ENCODE measurements around the gene CFL1.

CFL1 gene

GRCh38 chr11:65869643-65870306 lies 11.8 kb upstream of the CFL1 start:
- no peak for DNase-seq

GRCh38 chr11:65868907-65869306 lies 10.9 kb upstream of the CFL1 start:
- DNase-seq: no peak

GRCh38 chr11:65868076-65868667 lies 10.2 kb upstream of the CFL1 start:
- no peak for DNase-seq

- no peak for DNase-seq
These were observed 9.5 kb upstream of the CFL1 start for GRCh38 chr11:65867284-65868071.

- no peak for DNase-seq
These were observed 8.7 kb upstream of the CFL1 start for GRCh38 chr11:65866509-65867283.

- DNase-seq: no peak
These were observed 7.7 kb upstream of the CFL1 start for GRCh38 chr11:65865550-65866172.

- DNase-seq: no peak
These were observed 6.9 kb upstream of the CFL1 start for GRCh38 chr11:65864706-65865471.

GRCh38 chr11:65863889-65864705 lies 6.1 kb upstream of the CFL1 start:
- no peak for DNase-seq

- DNase-seq: no peak
These were observed 5.2 kb upstream of the CFL1 start for GRCh38 chr11:65862941-65863888.

- DNase-seq: no peak
These were observed 4.3 kb upstream of the CFL1 start for GRCh38 chr11:65862191-65862735.

- DNase-seq: no peak
These were observed 3.7 kb upstream of the CFL1 start for GRCh38 chr11:65861533-65862183.

- DNase-seq: no peak
These were observed 3.2 kb upstream of the CFL1 start for GRCh38 chr11:65861165-65861505.

- peak; percentile 93 to 95 for DNase-seq
These were observed 2.5 kb upstream of the CFL1 start, which contains the start of gene MUS81 for GRCh38 chr11:65860278-65861164. Gene MUS81 (plus strand): TSS chr11:65860433. CDS start chr11:65860754, 321 bp downstream.

- DNase-seq: peak in 1 of 2 experiments; percentile 42
These were observed 1.9 kb upstream of the CFL1 start for GRCh38 chr11:65859812-65860277.

- DNase-seq: peak; percentile 98
These were observed 1.3 kb upstream of the CFL1 start for GRCh38 chr11:65859095-65859811.

- DNase-seq: no peak
These were observed 704 bp upstream of the CFL1 start for GRCh38 chr11:65858681-65859087.

GRCh38 chr11:65857500-65857852 lies 504 bp downstream of the CFL1 start:
- DNase-seq: peak in 1 of 2 experiments; percentile 57
